Endodermal cell (in vitro differentiated cells): ENCODE data around the gene CARHSP1. TPM values are rescaled to one million over a fixed set of nuclear protein-coding genes. Genes with fewer than 3 reads are reported as not detected.

Experiments used
- DNase-seq: peaks from one replicate; pipeline ENCODE4 v3.0.0-alpha.2; 2017
- H3K27ac ChIP-seq: 2 replicates; pipeline ENCODE4 v1.5.1; 2013; ENCODE audit warnings: mild to moderate bottlenecking, low read depth, low read length, moderate library complexity
- H3K27me3 ChIP-seq: 2 replicates; pipeline ENCODE4 v1.6.1; 2013; ENCODE audit warnings: mild to moderate bottlenecking, low read length, moderate library complexity; ENCODE audit not compliant: insufficient read depth, control insufficient read depth, poor library complexity, severe bottlenecking
- H3K36me3 ChIP-seq: 2 replicates; pipeline ENCODE4 v1.7.0; 2013; ENCODE audit warnings: mild to moderate bottlenecking, low read length, moderate library complexity; ENCODE audit not compliant: control insufficient read depth, insufficient read depth
- H3K4me1 ChIP-seq: one replicate; pipeline ENCODE4 v1.7.0; 2013; ENCODE audit warnings: low read length; ENCODE audit not compliant: control insufficient read depth, insufficient read depth
- H3K4me3 ChIP-seq: 2 replicates; pipeline ENCODE4 v1.5.1; 2013; ENCODE audit warnings: mild to moderate bottlenecking, low read length, moderate library complexity
- H3K9ac ChIP-seq: 2 replicates; pipeline ENCODE4 v1.6.1; 2013; ENCODE audit warnings: mild to moderate bottlenecking, low read length, moderate library complexity; ENCODE audit not compliant: poor library complexity, severe bottlenecking; ENCODE audit errors: extremely low read depth
- H3K9me3 ChIP-seq: 2 replicates; pipeline ENCODE4 v1.6.1; 2013; ENCODE audit warnings: mild to moderate bottlenecking, low read length, moderate library complexity; ENCODE audit not compliant: control insufficient read depth
- H3K27ac Mint-ChIP-seq: 2 replicates; pipeline ENCODE4 v1.8.0; 2020; ENCODE audit warnings: mixed read lengths
- H3K27me3 Mint-ChIP-seq: 2 replicates; pipeline ENCODE4 v1.8.0; 2021; ENCODE audit warnings: mild to moderate bottlenecking, mixed read lengths; ENCODE audit not compliant: insufficient read depth
- H3K36me3 Mint-ChIP-seq: 2 replicates; pipeline ENCODE4 v1.8.0; 2020; ENCODE audit warnings: low read depth, mixed read lengths
- H3K4me1 Mint-ChIP-seq: 2 replicates; pipeline ENCODE4 v1.8.0; 2020; ENCODE audit warnings: mixed read lengths
- H3K4me3 Mint-ChIP-seq: 2 replicates; pipeline ENCODE4 v1.8.0; 2020; ENCODE audit warnings: mild to moderate bottlenecking, moderate library complexity, mixed read lengths
- H3K9me3 Mint-ChIP-seq: 2 replicates; pipeline ENCODE4 v1.8.0; 2020; ENCODE audit warnings: mild to moderate bottlenecking, mixed read lengths
- WGBS, 2 experiments: methylation state at CpG; one replicate each; pipeline versions ENCODE4 v1.1.5 to v1.1.7; 2013; ENCODE audit warnings: missing lambda C conversion rate in 2 of 2, mixed read lengths in 1 of 2; ENCODE audit not compliant: insufficient coverage in 1 of 2, insufficient read length in 1 of 2; 5-methylcytosine and 5-hydroxymethylcytosine counted together
- total RNA-seq, 2 donors: library from RNA; stranded (reverse); fragmentation: NEBNext Ultra II Directional in 1 of 2; extraction: Animal tissue kit (Norgen Biotek cat#: 25700) in 1 of 2; gene quantifications; 2 replicates in 1 of 2; 3 replicates in 1 of 2; pipeline ENCODE4 v1.2.1, GENCODE V29; 2021
- TF ChIP-seq, protein P1 (sequence below): fragments of 200-600 bp; sonication (generic); conservative IDR thresholded peaks from 2 replicates; pipeline ENCODE4 v1.5.0; 2021; ENCODE audit warnings: antibody characterized with exemption, mild to moderate bottlenecking

CARHSP1 gene
- total RNA-seq, 2 donors from 2014 or later: 233 to 275 TPM

DNA sequence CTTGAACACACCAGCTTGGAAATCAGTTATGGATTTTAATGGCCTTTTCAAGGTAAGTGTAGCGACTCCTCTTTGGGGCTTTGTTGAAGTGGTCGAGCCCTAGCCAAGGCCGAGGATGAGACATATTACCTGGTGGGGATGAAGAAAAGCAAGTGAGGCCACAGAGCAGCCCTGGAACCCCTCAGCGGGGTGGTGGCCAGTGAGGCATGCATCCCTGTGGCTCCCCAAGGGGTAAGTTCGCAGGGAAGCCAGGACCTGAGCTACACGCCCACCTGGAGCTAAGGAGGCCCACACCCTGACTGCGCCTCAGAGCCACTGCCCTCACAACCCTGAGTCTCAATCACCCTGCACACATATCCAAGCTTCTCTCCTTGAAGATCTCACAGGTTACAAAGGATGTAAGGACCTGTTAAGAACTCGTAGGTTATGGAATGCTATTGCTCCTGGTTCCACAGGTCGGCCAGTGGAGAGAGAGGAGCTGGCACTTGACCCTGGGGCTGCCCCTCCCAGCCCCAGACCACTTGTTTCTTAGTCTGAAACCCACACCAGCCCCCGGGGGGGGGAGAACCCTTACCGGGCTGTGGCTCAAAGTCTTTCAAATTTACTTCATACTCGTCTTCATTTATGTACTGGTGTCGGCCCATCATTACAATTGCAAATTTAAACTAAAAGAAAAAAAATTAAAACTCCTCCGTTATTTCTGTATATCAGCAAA lies 25.3 kb upstream of the CARHSP1 start:
- TF ChIP-seq, protein P1, sequence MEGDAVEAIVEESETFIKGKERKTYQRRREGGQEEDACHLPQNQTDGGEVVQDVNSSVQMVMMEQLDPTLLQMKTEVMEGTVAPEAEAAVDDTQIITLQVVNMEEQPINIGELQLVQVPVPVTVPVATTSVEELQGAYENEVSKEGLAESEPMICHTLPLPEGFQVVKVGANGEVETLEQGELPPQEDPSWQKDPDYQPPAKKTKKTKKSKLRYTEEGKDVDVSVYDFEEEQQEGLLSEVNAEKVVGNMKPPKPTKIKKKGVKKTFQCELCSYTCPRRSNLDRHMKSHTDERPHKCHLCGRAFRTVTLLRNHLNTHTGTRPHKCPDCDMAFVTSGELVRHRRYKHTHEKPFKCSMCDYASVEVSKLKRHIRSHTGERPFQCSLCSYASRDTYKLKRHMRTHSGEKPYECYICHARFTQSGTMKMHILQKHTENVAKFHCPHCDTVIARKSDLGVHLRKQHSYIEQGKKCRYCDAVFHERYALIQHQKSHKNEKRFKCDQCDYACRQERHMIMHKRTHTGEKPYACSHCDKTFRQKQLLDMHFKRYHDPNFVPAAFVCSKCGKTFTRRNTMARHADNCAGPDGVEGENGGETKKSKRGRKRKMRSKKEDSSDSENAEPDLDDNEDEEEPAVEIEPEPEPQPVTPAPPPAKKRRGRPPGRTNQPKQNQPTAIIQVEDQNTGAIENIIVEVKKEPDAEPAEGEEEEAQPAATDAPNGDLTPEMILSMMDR: no peak
- peaks cover 78% of the 10 kb centered on the region for H3K36me3 Mint-ChIP-seq
- Histone ChIP-seq H3K27ac (peak overlapping the region; percentile 69), H3K9me3 (no peaks in the 10 kb centered on the region), H3K4me1 (no peaks in the 10 kb centered on the region), H3K4me3 (no peak overlapping the region), H3K9ac (no peak overlapping the region), H3K36me3 (peaks cover 92% of the 10 kb centered on the region), H3K27me3 (no peaks in the 10 kb centered on the region)
- 90 to 97% methylated on average over 5 to 14 of the region's 14 CpGs for WGBS, 2 experiments
- H3K27ac Mint-ChIP-seq: no peak overlapping the region
- no peaks in the 10 kb centered on the region for H3K27me3 Mint-ChIP-seq
- no peaks in the 10 kb centered on the region for H3K4me1 Mint-ChIP-seq
- no peak for DNase-seq
- H3K4me3 Mint-ChIP-seq: no peak overlapping the region
- no peaks in the 10 kb centered on the region for H3K9me3 Mint-ChIP-seq

DNA sequence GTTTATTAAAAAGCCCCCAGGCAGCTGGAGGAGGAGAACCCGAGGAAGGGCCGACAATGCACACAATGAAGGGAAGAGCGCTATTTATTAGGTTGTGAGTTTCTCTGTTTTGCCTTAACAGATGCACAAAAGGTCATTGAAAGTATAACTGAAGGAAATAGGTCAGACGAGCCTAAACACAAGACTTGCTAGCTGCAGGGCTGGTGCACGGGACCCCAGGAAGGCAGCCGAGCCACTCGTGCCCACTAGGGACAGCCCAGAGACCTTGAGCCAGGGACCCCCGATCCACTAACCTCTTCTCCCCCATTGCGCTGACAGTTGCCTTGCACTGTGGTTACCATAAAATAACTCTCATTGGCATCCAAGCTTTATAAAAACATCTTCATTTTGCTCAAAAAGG lies 24.6 kb upstream of the CARHSP1 start:
- H3K4me1 Mint-ChIP-seq: no peaks in the 10 kb centered on the region
- Histone ChIP-seq H3K36me3 (peaks cover 85% of the 10 kb centered on the region), H3K27ac (peak overlapping the region; percentile 69), H3K4me3 (no peak overlapping the region), H3K9me3 (no peaks in the 10 kb centered on the region), H3K27me3 (no peaks in the 10 kb centered on the region), H3K4me1 (no peaks in the 10 kb centered on the region), H3K9ac (no peak overlapping the region)
- H3K27ac Mint-ChIP-seq: no peak overlapping the region
- H3K9me3 Mint-ChIP-seq: no peaks in the 10 kb centered on the region
- H3K27me3 Mint-ChIP-seq: no peaks in the 10 kb centered on the region
- H3K4me3 Mint-ChIP-seq: no peak overlapping the region
- WGBS, 2 experiments: 92 to 95% methylated on average over 7 to 9 of the region's 9 CpGs
- TF ChIP-seq, protein P1: peak; percentile 17
- H3K36me3 Mint-ChIP-seq: peaks cover 73% of the 10 kb centered on the region
- no peak for DNase-seq

DNA sequence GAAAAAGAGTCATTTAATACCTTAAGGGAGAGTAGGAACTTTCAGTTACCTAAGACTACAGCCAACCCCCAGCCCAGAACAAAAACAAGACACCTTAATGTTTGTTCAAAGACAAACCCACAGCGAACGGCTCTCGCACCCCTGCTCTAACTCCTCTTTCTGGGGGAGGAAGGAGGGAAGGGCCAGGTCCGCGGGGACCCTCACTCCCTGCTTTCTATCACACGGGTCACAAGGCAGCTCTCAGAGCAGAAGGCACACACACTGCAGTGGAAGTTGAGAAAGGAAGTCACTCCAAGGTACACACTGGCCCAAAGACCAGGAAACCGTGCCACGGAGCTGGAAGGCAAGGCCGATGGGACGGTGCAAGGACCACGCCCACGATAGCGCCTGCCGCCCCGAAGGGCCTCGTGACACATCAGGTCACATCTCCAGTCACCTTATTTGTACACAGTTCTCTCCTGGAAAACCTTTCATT lies 23.3 kb upstream of the CARHSP1 start:
- Histone ChIP-seq H3K4me3 (no peak overlapping the region), H3K27ac (peak overlapping the region; percentile 73), H3K9ac (no peak overlapping the region), H3K4me1 (no peaks in the 10 kb centered on the region), H3K27me3 (no peaks in the 10 kb centered on the region), H3K9me3 (no peaks in the 10 kb centered on the region), H3K36me3 (peaks cover 73% of the 10 kb centered on the region)
- WGBS, 2 experiments: 92 to 97% methylated on average over 9 to 16 of the region's 16 CpGs
- no peaks in the 10 kb centered on the region for H3K9me3 Mint-ChIP-seq
- peaks cover 67% of the 10 kb centered on the region for H3K36me3 Mint-ChIP-seq
- TF ChIP-seq, protein P1: no peak
- no peaks in the 10 kb centered on the region for H3K27me3 Mint-ChIP-seq
- H3K4me1 Mint-ChIP-seq: no peaks in the 10 kb centered on the region
- H3K4me3 Mint-ChIP-seq: no peak overlapping the region
- no peak for DNase-seq
- H3K27ac Mint-ChIP-seq: no peak overlapping the region
